ENCODE data around the gene TNPO2.

Gene TNPO2

GRCh38 chr19:12681074-12681987, 42.4 kb downstream of the TNPO2 start, which contains the start of gene DHPS (continued):
- TF ChIP-seq ZSCAN5A (tag by site-specific recombination; IDR thresholded peaks at IDR 0.05) (peak; percentile 48; the same call in 1 of the 2 replicates), ZBTB21 (tag by site-specific recombination; IDR thresholded peaks at IDR 0.05) (peak; percentile 69), INSM2 (tag by site-specific recombination; IDR thresholded peaks at IDR 0.05) (peak; percentile 53; the same call in 1 of the 2 replicates), PRDM10 (tag by site-specific recombination; IDR thresholded peaks at IDR 0.05) (peak; percentile 87), ZNF621 (tag by site-specific recombination; IDR thresholded peaks at IDR 0.05) (no peak), ZNF501 (tag by site-specific recombination; IDR thresholded peaks at IDR 0.05) (peak; percentile 63; the same call in 1 of the 2 replicates), ZNF174 (tag by site-specific recombination; IDR thresholded peaks at IDR 0.05) (no peak), ZNF692 (tag by site-specific recombination; IDR thresholded peaks at IDR 0.05) (peak; percentile 57), PRDM2 (tag by site-specific recombination; IDR thresholded peaks at IDR 0.05; ENCODE audit: borderline replicate concordance) (no peak), ZNF341 (tag by site-specific recombination; IDR thresholded peaks at IDR 0.05; ENCODE audit: low read depth) (peak; percentile 71), ZNF114 (tag by site-specific recombination; IDR thresholded peaks at IDR 0.05) (no peak)
- TF ChIP-seq, protein P1, sequence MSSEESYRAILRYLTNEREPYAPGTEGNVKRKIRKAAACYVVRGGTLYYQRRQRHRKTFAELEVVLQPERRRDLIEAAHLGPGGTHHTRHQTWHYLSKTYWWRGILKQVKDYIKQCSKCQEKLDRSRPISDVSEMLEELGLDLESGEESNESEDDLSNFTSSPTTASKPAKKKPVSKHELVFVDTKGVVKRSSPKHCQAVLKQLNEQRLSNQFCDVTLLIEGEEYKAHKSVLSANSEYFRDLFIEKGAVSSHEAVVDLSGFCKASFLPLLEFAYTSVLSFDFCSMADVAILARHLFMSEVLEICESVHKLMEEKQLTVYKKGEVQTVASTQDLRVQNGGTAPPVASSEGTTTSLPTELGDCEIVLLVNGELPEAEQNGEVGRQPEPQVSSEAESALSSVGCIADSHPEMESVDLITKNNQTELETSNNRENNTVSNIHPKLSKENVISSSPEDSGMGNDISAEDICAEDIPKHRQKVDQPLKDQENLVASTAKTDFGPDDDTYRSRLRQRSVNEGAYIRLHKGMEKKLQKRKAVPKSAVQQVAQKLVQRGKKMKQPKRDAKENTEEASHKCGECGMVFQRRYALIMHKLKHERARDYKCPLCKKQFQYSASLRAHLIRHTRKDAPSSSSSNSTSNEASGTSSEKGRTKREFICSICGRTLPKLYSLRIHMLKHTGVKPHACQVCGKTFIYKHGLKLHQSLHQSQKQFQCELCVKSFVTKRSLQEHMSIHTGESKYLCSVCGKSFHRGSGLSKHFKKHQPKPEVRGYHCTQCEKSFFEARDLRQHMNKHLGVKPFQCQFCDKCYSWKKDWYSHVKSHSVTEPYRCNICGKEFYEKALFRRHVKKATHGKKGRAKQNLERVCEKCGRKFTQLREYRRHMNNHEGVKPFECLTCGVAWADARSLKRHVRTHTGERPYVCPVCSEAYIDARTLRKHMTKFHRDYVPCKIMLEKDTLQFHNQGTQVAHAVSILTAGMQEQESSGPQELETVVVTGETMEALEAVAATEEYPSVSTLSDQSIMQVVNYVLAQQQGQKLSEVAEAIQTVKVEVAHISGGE (tag by site-specific recombination; conservative IDR thresholded peaks at IDR 0.05; ENCODE audit: low read depth): peak; percentile 96
- TF ChIP-seq, protein P2, sequence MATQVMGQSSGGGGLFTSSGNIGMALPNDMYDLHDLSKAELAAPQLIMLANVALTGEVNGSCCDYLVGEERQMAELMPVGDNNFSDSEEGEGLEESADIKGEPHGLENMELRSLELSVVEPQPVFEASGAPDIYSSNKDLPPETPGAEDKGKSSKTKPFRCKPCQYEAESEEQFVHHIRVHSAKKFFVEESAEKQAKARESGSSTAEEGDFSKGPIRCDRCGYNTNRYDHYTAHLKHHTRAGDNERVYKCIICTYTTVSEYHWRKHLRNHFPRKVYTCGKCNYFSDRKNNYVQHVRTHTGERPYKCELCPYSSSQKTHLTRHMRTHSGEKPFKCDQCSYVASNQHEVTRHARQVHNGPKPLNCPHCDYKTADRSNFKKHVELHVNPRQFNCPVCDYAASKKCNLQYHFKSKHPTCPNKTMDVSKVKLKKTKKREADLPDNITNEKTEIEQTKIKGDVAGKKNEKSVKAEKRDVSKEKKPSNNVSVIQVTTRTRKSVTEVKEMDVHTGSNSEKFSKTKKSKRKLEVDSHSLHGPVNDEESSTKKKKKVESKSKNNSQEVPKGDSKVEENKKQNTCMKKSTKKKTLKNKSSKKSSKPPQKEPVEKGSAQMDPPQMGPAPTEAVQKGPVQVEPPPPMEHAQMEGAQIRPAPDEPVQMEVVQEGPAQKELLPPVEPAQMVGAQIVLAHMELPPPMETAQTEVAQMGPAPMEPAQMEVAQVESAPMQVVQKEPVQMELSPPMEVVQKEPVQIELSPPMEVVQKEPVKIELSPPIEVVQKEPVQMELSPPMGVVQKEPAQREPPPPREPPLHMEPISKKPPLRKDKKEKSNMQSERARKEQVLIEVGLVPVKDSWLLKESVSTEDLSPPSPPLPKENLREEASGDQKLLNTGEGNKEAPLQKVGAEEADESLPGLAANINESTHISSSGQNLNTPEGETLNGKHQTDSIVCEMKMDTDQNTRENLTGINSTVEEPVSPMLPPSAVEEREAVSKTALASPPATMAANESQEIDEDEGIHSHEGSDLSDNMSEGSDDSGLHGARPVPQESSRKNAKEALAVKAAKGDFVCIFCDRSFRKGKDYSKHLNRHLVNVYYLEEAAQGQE (tag by site-specific recombination; IDR thresholded peaks at IDR 0.05): 0 out of 2 replicates have a peak, but pooled peaks have one; percentile 47
- TF ChIP-seq, protein P3, sequence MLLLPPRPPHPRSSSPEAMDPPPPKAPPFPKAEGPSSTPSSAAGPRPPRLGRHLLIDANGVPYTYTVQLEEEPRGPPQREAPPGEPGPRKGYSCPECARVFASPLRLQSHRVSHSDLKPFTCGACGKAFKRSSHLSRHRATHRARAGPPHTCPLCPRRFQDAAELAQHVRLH (tag by site-specific recombination; IDR thresholded peaks at IDR 0.05): peak; percentile 100
